Caco-2 (cell line): ENCODE results near the gene LIME1. TPM values are rescaled to one million over a fixed set of nuclear protein-coding genes. Genes with fewer than 3 reads are reported as not detected.

Experiments used
- BruUV-seq: library from RNA; stranded (reverse); fragments of 400-500 nt; replicated peaks from 2 replicates; lab custom pipeline; 2021; lab: Mats Ljungman, UMichigan
- CTCF ChIA-PET: fragments of 300-600 bp; sonication (Branson Sonifier 250); formaldehyde crosslinking; loops from one replicate; lab custom pipeline; 2022; ENCODE audit warnings: antibody characterized with exemption; lab: Charles Lee
- POLR2A ChIA-PET: fragments of 300-600 bp; sonication (Branson Sonifier 250); formaldehyde crosslinking; loops from one replicate; lab custom pipeline; 2022; ENCODE audit warnings: antibody characterized with exemption; lab: Charles Lee
- DNase-seq, 2 experiments: peaks; one replicate each; pipeline versions ENCODE4 v3.0.0 to v3.0.0-alpha.2; 2020 to 2022
- H3K27me3 ChIP-seq: replicated peaks from 2 replicates; pipeline ENCODE4 v1.6.0; 2011; ENCODE audit warnings: low read length; ENCODE audit not compliant: control insufficient read depth, insufficient read depth
- H3K36me3 ChIP-seq: 2 replicates; pipeline ENCODE4 v1.5.1; 2011; ENCODE audit warnings: low read length; ENCODE audit not compliant: control insufficient read depth, insufficient read depth
- H3K4me1 ChIP-seq: fragments of 250-450 bp; sonication (Bioruptor Pico); 2 replicates; pipeline ENCODE4 v1.5.1; 2020; ENCODE audit warnings: mild to moderate bottlenecking
- H3K4me3 ChIP-seq: 2 replicates; pipeline ENCODE4 v1.5.1; 2011; ENCODE audit warnings: low read depth, mild to moderate bottlenecking, control low read depth, low read length
- H3K9me3 ChIP-seq: fragments of 250-450 bp; sonication (Bioruptor Pico); 2 replicates; pipeline ENCODE4 v1.5.1; 2020; ENCODE audit warnings: mild to moderate bottlenecking, moderate library complexity
- H3K27ac Mint-ChIP-seq: one replicate; pipeline ENCODE4 v1.8.0; 2022; ENCODE audit warnings: mixed read lengths; ENCODE audit not compliant: unreplicated experiment
- H3K27me3 Mint-ChIP-seq: one replicate; pipeline ENCODE4 v1.8.0; 2022; ENCODE audit warnings: mixed read lengths; ENCODE audit not compliant: insufficient read depth, unreplicated experiment
- H3K36me3 Mint-ChIP-seq: one replicate; pipeline ENCODE4 v1.8.0; 2022; ENCODE audit warnings: mild to moderate bottlenecking, mixed read lengths; ENCODE audit not compliant: insufficient read depth, unreplicated experiment
- H3K4me1 Mint-ChIP-seq: one replicate; pipeline ENCODE4 v1.8.0; 2022; ENCODE audit warnings: low read depth, mixed read lengths; ENCODE audit not compliant: unreplicated experiment
- H3K4me3 Mint-ChIP-seq: one replicate; pipeline ENCODE4 v1.8.0; 2022; ENCODE audit warnings: mild to moderate bottlenecking, moderate library complexity, mixed read lengths; ENCODE audit not compliant: unreplicated experiment
- H3K9me3 Mint-ChIP-seq: one replicate; pipeline ENCODE4 v1.8.0; 2022; ENCODE audit warnings: mixed read lengths; ENCODE audit not compliant: unreplicated experiment
- CTCF ChIP-seq, 2 experiments: fragments of 200-600 bp in 1 of 2; IDR thresholded peaks; 1 replicate in 1 of 2; 2 replicates in 1 of 2; pipeline versions ENCODE4 v1.5.1 to v1.8.0; 2011 to 2022; ENCODE audit warnings: antibody characterized with exemption in 1 of 2, control low read depth in 1 of 2, inconsistent platforms in 1 of 2, low read depth in 1 of 2, low read length in 1 of 2, mild to moderate bottlenecking in 1 of 2, moderate library complexity in 1 of 2; ENCODE audit not compliant: insufficient read depth in 1 of 2, severe bottlenecking in 1 of 2, unreplicated experiment in 1 of 2
- intact Hi-C: fragments of 100-400 bp; cut with micrococcal nuclease; formaldehyde crosslinking; loops from one replicate; pipeline ENCODE4 v1.10.0; 2022; ENCODE audit not compliant: unreplicated experiment
- total RNA-seq: library from RNA; stranded (reverse); gene quantifications from 2 replicates; pipeline ENCODE4 v1.2.3, GENCODE V29; 2022

LIME1 gene
- total RNA-seq, 1 experiment from 2014 or later, result 18.8 TPM

GRCh38 chr20:63694584-63695423 is 41.7 kb upstream of the LIME1 start:
- Mint-ChIP-seq H3K4me1 (peaks cover 11% of the 10 kb centered on the region), H3K27ac (peak overlapping the region; percentile 94), H3K4me3 (peak overlapping the region; percentile 40), H3K36me3 (peaks cover 93% of the 10 kb centered on the region), H3K9me3 (no peaks in the 10 kb centered on the region), H3K27me3 (peaks cover 2% of the 10 kb centered on the region)
- POLR2A ChIA-PET, result no interaction called here
- no TSS peak for BruUV-seq
- no peak for TF ChIP-seq CTCF (IDR thresholded peaks at IDR 0.05; ENCODE audit: insufficient read depth in 1 of 2, low read depth in 1 of 2, low read length in 1 of 2, severe bottlenecking in 1 of 2, unreplicated experiment in 1 of 2)
- Histone ChIP-seq H3K36me3 (no peaks in the 10 kb centered on the region; the same call in 1 of the 2 replicates), H3K9me3 (peaks cover 3% of the 10 kb centered on the region; the same call in 1 of the 2 replicates), H3K4me3 (no peak overlapping the region), H3K27me3 (no peaks in the 10 kb centered on the region), H3K4me1 (peaks cover 25% of the 10 kb centered on the region)
- intact Hi-C loops, result loop anchor here (5.0 kb wide), 1 partner anchor 158 kb away; the partner anchor contains the start of gene PTK6
- CTCF ChIA-PET, result interaction anchor here (0.7 kb wide), 1 partner anchor 134 kb away, joined by 6 read pairs; no protein-coding TSS in a partner anchor
- DNase-seq, result peak; percentile 25 to 58

GRCh38 chr20:63695424-63696305 is 40.8 kb upstream of the LIME1 start:
- peaks cover 3% of the 10 kb centered on the region; the same call in 1 of the 2 replicates for H3K9me3 ChIP-seq
- no peaks in the 10 kb centered on the region for H3K27me3 ChIP-seq
- H3K4me1 Mint-ChIP-seq, result peaks cover 11% of the 10 kb centered on the region
- DNase-seq, result peak; percentile 39 to 45
- no peak for TF ChIP-seq CTCF (IDR thresholded peaks at IDR 0.05; ENCODE audit: insufficient read depth in 1 of 2, low read depth in 1 of 2, low read length in 1 of 2, severe bottlenecking in 1 of 2, unreplicated experiment in 1 of 2)
- H3K4me3 ChIP-seq, result no peak overlapping the region
- peaks cover 2% of the 10 kb centered on the region for H3K27me3 Mint-ChIP-seq
- ChIA-PET POLR2A (interaction anchor here (1.7 kb wide), 1 partner anchor 13 kb away, joined by 7 read pairs; the partner anchor contains the start of genes ARFRP1 and ZGPAT), CTCF (interaction anchor here (1.0 to 1.4 kb wide), 2 partner anchors 12 to 156 kb away, joined by 3 to 4 read pairs; partner anchors contain the start of genes ARFRP1 and ZGPAT)
- no peaks in the 10 kb centered on the region for H3K9me3 Mint-ChIP-seq
- intact Hi-C loops, result no loop called here
- H3K4me1 ChIP-seq, result peaks cover 26% of the 10 kb centered on the region
- peak overlapping the region; percentile 94 for H3K27ac Mint-ChIP-seq
- no TSS peak for BruUV-seq
- H3K36me3 ChIP-seq, result no peaks in the 10 kb centered on the region; the same call in 1 of the 2 replicates
- H3K36me3 Mint-ChIP-seq, result peaks cover 97% of the 10 kb centered on the region
- H3K4me3 Mint-ChIP-seq, result peak overlapping the region; percentile 66
